Activated naive CD4-positive, alpha-beta T cell treated with anti-CD3 and anti-CD28 coated beads for 36 hours (primary cell): ENCODE measurements around the gene NLGN1. TPM values are rescaled to one million over a fixed set of nuclear protein-coding genes. Genes with fewer than 3 reads are reported as not detected.
"Not testable (repeated sequence)": the region's sequence is repeated elsewhere in the genome, so short reads cannot be mapped to it uniquely, and the experiment has no call there.

Experiments used
- CTCF ChIA-PET: fragments of 350-600 bp; sonication (Branson Sonifier 250); formaldehyde crosslinking; loops from one replicate; lab custom pipeline; 2021; ENCODE audit warnings: antibody characterized with exemption; lab: Charles Lee
- DNase-seq: peaks from one replicate; pipeline ENCODE4 v3.0.0-alpha.2; 2020
- H3K27ac Mint-ChIP-seq: one replicate; pipeline ENCODE4 v1.8.0; 2021; ENCODE audit warnings: mild to moderate bottlenecking, mixed read lengths
- H3K27me3 Mint-ChIP-seq: one replicate; pipeline ENCODE4 v1.8.0; 2021; ENCODE audit warnings: low read depth, mixed read lengths
- H3K36me3 Mint-ChIP-seq: one replicate; pipeline ENCODE4 v1.8.0; 2021; ENCODE audit warnings: low read depth, mixed read lengths
- H3K4me1 Mint-ChIP-seq: one replicate; pipeline ENCODE4 v1.8.0; 2021; ENCODE audit warnings: low read depth, mixed read lengths
- H3K4me3 Mint-ChIP-seq: one replicate; pipeline ENCODE4 v1.8.0; 2021; ENCODE audit warnings: mild to moderate bottlenecking, moderate library complexity, mixed read lengths
- H3K9me3 Mint-ChIP-seq: one replicate; pipeline ENCODE4 v1.8.0; 2021; ENCODE audit warnings: mixed read lengths
- intact Hi-C: fragments of 100-400 bp; cut with micrococcal nuclease; formaldehyde crosslinking; loops from one replicate; pipeline ENCODE4 v1.15.1; 2023
- total RNA-seq, 2 experiments: library from RNA; stranded (reverse); gene quantifications; one replicate each; pipeline ENCODE4 v1.2.3, GENCODE V29; 2021

NLGN1 gene
- not detected for total RNA-seq

DNA sequence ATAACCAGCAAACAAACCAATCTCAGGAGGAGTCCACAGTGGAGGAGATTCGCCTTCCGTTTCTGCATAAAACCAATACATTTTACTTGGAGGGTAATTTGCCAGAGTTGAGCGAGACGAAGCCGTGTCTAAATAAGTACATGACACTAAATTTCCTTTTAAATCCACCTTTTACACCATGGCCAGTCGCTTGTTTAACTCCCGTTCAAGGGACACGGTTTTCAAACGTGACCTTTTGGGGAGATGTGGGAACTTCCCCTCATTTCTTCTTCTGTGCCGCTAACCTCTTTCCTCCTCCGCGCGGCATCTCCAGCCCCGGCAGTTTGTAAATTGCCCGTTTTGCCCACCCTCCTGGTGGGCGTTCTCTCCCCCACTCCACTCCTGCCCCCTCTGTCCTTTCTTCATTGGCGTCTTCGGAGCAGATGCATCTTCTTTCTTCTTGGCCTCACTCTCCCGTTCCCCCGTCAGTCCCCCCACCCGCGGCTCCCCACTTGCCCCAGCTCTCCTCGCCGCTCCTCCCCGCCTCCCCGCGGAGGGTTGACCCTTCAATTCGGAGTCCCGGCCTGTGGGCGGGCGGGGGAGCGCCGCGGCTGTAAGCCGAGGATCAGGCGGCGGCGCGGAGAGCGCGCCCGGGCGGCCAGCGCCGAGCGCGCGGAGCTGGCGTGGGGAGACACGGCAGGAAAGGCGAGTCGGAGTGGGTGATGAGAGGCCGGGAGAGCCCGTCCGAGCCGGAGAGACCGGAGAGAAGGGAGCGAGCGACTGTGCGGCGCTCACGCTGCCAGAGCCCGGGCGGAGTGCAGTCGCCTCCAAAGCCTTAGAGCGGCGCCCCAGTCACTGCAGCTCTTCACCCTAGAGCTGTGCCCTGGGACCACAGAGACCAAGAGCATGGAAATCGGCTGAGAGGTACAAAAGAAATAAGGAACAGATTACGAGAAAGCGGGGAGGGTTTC, at the start of gene NLGN1:
Gene NLGN1, plus strand, starts transcription at position 584 of the 950 bp plus-strand sequence.
- Mint-ChIP-seq H3K27me3 (peaks cover 69% of the 10 kb centered on the region), H3K9me3 (peaks cover 2% of the 10 kb centered on the region), H3K36me3 (no peaks in the 10 kb centered on the region), H3K27ac (no peak within 1 kb of the TSS), H3K4me1 (peaks cover 30% of the 10 kb centered on the region), H3K4me3 (peak within 1 kb of the TSS; percentile 47)
- CTCF ChIA-PET = no interaction called here
- intact Hi-C loops = no loop called here
- peak; percentile 8 for DNase-seq

DNA sequence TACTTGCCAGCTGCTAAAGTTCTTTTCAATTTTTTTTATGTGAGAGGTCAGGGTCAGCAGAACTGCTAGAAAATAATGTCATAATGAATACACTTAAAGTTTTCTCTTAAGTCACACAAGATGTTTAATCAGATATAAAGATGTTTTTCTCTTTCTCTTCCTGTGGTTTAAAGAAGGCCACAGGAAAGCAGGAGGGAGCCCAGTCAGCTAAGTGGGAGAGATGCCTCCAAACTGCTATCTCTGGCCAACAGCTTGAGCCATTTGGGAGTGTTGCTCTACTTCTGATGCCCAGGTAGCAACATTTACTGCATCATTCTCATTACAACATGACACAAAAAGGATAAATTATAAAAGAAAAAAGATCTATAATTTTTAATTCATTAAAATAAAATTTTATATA, 45.7 kb upstream of the NLGN1 start:
- CTCF ChIA-PET = no interaction called here
- Mint-ChIP-seq H3K4me1 (no peaks in the 10 kb centered on the region), H3K4me3 (no peak overlapping the region), H3K27ac (no peak overlapping the region), H3K36me3 (no peaks in the 10 kb centered on the region), H3K9me3 (peaks cover 7% of the 10 kb centered on the region), H3K27me3 (no peaks in the 10 kb centered on the region)
- DNase-seq = no peak
- intact Hi-C loops = no loop called here

DNA sequence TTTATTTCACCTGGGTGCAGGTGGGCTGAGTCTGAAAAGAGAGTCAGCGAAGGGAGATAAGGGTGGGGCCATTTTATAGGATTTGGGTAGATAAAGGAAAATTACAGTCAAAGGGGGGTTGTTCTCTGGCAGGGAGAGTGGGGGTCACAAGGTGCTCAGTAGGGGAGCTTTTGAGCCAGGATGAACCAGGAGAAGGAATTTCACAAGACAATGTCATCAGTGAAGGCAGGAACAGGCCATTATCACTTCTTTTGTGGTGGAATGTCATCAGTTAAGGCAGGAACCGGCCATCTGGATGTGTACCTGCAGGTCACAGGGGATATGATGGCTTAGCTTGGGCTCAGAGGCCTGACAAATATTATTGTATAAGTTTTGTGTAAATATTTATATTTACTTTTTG, 44.4 kb upstream of the NLGN1 start:
- intact Hi-C loops, H3K27ac Mint-ChIP-seq, H3K36me3 Mint-ChIP-seq, DNase-seq, H3K9me3 Mint-ChIP-seq, CTCF ChIA-PET, H3K4me3 Mint-ChIP-seq, H3K4me1 Mint-ChIP-seq, H3K27me3 Mint-ChIP-seq: not testable (repeated sequence)

DNA sequence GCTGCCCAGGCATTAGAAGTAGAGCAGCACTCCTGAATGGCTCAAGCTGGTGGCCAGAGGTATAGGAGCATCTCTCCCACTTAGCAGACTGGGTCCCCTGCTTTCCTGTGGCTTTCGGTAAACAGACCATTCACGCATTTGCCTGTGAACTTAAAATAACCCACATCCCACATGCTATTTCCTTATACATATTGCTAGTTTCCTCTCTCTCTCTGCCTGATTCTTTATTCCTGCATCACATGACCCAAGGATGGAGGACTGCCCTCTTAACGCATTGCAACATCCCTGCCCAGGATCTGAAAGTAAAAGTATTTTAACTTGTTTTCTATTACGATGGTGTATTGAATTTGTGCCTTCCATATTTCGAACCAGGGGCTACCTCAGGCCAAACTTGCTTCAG, 43.4 kb upstream of the NLGN1 start:
- intact Hi-C loops = no loop called here
- CTCF ChIA-PET = no interaction called here
- DNase-seq = no peak
- H3K4me3 Mint-ChIP-seq = no peak overlapping the region
- no peaks in the 10 kb centered on the region for H3K27me3 Mint-ChIP-seq
- H3K4me1 Mint-ChIP-seq = no peaks in the 10 kb centered on the region
- H3K9me3 Mint-ChIP-seq = peaks cover 3% of the 10 kb centered on the region
- no peak overlapping the region for H3K27ac Mint-ChIP-seq
- H3K36me3 Mint-ChIP-seq = no peaks in the 10 kb centered on the region

GRCh38 chr3:173371848-173372487, 25.6 kb upstream of the NLGN1 start:
- no peaks in the 10 kb centered on the region for H3K4me1 Mint-ChIP-seq
- no peak overlapping the region for H3K4me3 Mint-ChIP-seq
- CTCF ChIA-PET = interaction anchor here (0.7 kb wide), 1 partner anchor 217 kb away, joined by 3 read pairs; no protein-coding TSS in a partner anchor
- no peaks in the 10 kb centered on the region for H3K36me3 Mint-ChIP-seq
- no peaks in the 10 kb centered on the region for H3K27me3 Mint-ChIP-seq
- DNase-seq = peak; percentile 7
- H3K9me3 Mint-ChIP-seq = no peaks in the 10 kb centered on the region
- intact Hi-C loops = no loop called here
- no peak overlapping the region for H3K27ac Mint-ChIP-seq

DNA sequence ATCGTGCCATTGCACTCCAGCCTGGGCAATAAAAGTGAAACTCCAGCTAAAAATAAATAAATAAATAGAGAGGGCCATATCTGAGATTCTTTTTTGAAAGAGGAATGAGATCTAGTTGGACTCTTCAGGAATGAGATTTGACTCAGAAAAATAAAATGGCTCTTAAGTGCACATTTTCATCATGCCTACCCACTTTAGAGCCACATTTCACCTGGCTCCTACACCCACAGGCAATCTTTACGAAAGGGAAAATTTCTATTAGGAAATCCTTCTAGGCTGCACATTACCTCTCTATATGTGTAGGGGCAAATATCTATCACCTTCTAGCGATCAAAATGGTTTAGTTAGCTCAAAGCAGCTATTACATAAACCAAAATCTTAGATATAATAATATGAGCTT, 16.9 kb upstream of the NLGN1 start:
- H3K27me3 Mint-ChIP-seq = peaks cover 3% of the 10 kb centered on the region
- no peaks in the 10 kb centered on the region for H3K9me3 Mint-ChIP-seq
- no peaks in the 10 kb centered on the region for H3K4me1 Mint-ChIP-seq
- CTCF ChIA-PET = no interaction called here
- no peak overlapping the region for H3K27ac Mint-ChIP-seq
- H3K4me3 Mint-ChIP-seq = no peak overlapping the region
- DNase-seq = no peak
- intact Hi-C loops = no loop called here
- H3K36me3 Mint-ChIP-seq = no peaks in the 10 kb centered on the region

DNA sequence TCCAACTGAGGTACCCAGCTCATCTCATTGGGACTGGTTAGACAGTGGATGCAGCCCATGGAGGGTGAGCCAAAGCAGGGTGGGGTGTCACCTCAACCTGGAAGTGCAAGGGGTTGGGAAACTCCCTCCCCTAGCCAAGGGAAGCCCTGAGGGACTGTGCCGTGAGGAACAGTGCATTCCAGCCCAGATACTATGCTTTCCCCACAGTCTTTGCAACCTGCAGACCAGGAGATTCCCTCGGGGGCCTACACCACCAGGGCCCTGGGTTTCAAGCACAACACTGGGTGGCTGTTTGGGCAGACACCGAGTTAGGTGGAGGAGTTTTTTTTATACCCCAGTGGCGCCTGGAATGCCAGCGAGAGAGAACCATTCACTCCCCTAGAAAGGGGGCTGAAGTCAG, 15.6 kb upstream of the NLGN1 start:
- H3K4me3 Mint-ChIP-seq, H3K9me3 Mint-ChIP-seq, H3K4me1 Mint-ChIP-seq, DNase-seq, H3K27ac Mint-ChIP-seq, H3K36me3 Mint-ChIP-seq, H3K27me3 Mint-ChIP-seq, intact Hi-C loops: not testable (repeated sequence)
- CTCF ChIA-PET = interaction anchor here (0.6 kb wide), 1 partner anchor 1645 kb away, joined by 3 read pairs; no protein-coding TSS in a partner anchor

DNA sequence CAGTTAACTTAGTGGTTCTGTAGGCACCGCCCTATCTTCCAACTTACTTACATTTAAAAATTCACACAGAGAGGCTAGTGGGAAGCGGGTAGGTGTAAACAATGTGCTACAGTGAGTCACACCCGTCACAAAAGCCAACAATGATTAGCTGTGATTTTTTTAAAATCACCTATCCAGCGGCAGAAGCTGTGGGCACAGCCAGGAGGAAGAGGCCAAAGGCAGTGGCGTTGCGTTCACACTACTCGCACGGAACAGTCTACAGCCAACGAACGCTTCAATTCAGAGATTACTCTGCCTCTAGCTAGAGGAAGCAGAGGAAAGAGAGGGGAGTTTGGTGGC, 2.5 kb upstream of the NLGN1 start:
- intact Hi-C loops = loop anchor here (1.0 kb wide), 1 partner anchor 118 kb away; no protein-coding TSS in a partner anchor
- no peak overlapping the region for H3K27ac Mint-ChIP-seq
- CTCF ChIA-PET = no interaction called here

DNA sequence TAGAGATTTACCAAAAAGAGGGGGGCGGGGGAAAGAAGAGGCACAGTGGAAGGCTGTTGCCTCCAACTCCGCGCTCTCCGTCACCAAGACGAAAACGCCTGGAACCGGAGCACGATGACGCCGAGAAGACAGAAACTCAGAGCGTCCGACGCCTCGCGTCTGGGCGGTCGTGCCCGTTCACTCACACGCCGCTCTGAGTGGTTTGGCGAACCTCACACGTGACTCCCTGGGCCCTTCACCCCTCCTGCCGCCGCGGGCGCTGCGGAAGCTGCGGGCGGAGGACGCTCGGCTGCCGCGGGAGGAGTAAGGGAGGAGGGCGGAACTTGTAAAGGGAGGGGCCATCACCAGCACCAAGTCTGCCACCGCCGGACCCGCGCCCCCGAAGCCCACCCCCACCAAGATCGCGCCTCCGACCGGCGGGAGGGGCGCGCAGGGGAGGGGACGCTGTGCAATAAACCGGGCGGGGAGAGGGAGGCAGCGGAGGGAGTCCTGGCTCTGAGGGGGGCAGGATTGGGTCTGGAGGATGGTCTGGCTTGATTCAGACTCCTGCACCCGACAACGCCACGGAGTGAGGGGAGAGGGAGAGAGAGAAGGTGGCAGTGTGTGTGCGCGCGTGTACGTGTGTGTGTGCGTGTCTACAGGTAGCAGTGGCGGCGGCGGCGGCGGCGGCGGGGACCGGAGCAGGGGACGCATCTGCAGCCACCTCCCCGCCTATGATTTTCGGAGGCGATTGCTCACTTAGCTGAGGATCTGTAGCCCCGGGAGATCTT, 1.9 kb upstream of the NLGN1 start:
- no peak overlapping the region for H3K27ac Mint-ChIP-seq
- intact Hi-C loops = loop anchor here (1.0 kb wide), 1 partner anchor 118 kb away; no protein-coding TSS in a partner anchor
- H3K9me3 Mint-ChIP-seq = no peaks in the 10 kb centered on the region
- peak; percentile 60 for DNase-seq
- peaks cover 63% of the 10 kb centered on the region for H3K27me3 Mint-ChIP-seq
- CTCF ChIA-PET = no interaction called here
- peak overlapping the region; percentile 66 for H3K4me3 Mint-ChIP-seq
- H3K36me3 Mint-ChIP-seq = no peaks in the 10 kb centered on the region
- H3K4me1 Mint-ChIP-seq = peaks cover 30% of the 10 kb centered on the region

More for the DNA sequence above, 2.5 kb upstream of the NLGN1 start:
- Mint-ChIP-seq H3K4me3 (peak overlapping the region; percentile 66), H3K9me3 (no peaks in the 10 kb centered on the region), H3K27me3 (peaks cover 58% of the 10 kb centered on the region), H3K4me1 (peaks cover 30% of the 10 kb centered on the region), H3K36me3 (no peaks in the 10 kb centered on the region)
- DNase-seq = no peak

DNA sequence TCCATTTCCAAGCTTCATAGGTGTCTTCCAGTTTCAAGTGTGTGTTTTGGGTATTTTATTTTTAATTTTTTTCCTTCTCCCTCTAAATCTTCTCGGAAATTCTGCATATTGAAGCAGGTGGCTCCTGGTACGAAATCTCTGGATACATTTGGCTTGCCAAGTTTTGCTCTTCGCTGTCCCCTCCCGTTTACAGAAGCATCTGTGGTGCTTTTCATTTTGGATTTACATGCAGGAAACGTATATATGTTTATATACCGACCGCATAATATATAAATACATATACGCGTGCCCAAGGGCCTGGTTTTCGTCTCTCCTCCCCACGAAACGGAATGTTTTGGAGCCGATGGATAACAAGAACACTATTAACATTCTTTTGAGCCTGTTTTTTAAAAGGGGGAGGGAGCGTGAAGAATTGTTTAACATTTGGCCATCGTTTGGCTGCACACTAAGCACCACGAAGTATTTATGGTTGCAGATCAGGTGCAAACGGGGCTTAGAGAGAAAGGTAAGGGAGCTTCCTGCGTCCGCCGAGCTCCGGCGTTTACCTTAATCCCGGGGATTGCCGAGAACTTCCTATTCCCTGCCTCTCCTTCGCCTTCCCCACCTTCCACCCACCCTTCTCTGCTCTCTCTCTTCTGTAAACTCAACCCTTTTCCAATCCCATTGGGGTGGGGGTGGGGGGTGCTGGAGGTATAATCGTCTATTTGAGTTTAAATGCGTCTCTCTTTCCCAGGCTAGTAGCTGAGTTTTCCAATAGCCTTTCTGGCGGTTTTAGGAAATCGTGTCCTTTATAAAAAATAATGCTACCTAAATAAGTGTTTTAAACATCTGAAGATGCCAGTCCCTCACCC, 1.1 kb upstream of the NLGN1 start:
- Mint-ChIP-seq H3K9me3 (no peaks in the 10 kb centered on the region), H3K36me3 (no peaks in the 10 kb centered on the region), H3K4me3 (peak overlapping the region; percentile 66), H3K4me1 (peaks cover 30% of the 10 kb centered on the region), H3K27me3 (peaks cover 66% of the 10 kb centered on the region), H3K27ac (no peak overlapping the region)
- intact Hi-C loops = no loop called here
- peak; percentile 3 for DNase-seq
- CTCF ChIA-PET = no interaction called here

DNA sequence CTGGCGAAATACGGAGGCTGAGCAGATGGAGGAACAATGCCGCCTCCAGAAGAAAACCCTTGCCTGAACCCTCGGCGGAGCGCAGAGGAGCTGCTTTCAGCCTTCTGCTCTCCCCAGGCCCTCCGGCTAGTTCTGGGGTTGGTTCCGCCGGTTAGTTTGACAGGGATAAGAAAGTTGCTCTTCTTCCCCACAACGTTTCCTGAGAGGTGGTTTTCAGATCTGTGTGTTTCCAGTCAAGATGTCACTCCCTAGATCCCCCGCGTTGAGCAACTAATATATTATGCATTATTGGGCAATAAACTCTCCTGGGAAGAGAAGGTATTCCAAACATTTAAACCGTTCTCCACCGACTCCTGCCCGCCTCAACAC, 551 bp downstream of the NLGN1 start:
- CTCF ChIA-PET = no interaction called here
- Mint-ChIP-seq H3K27me3 (peaks cover 67% of the 10 kb centered on the region), H3K27ac (no peak overlapping the region), H3K4me1 (peaks cover 30% of the 10 kb centered on the region), H3K36me3 (no peaks in the 10 kb centered on the region), H3K4me3 (no peak overlapping the region), H3K9me3 (peaks cover 2% of the 10 kb centered on the region)
- intact Hi-C loops = no loop called here
- no peak for DNase-seq
